K562 (cell line): ENCODE data around the gene HEXIM1. TPM values are rescaled to one million over a fixed set of nuclear protein-coding genes. Genes with fewer than 3 reads are reported as not detected.

Experiments
- BRCA1 ChIP-seq, 2 experiments: fragments of 450-650 bp in 1 of 2; sonication (generic) in 1 of 2; formaldehyde crosslinking in 1 of 2; IDR thresholded peaks; 2 replicates each; pipeline versions ENCODE4 v1.5.0 to v1.6.1; 2017 to 2020; ENCODE audit warnings: mild to moderate bottlenecking in 1 of 2, missing genetic modification reagents in 1 of 2
- CBX1 ChIP-seq: sonication (generic); IDR thresholded peaks from 2 replicates; pipeline ENCODE4 v1.6.1; 2016; ENCODE audit warnings: antibody characterized with exemption, low read depth, mild to moderate bottlenecking
- CGGBP1 ChIP-seq: fragments of 250-450 bp; sonication (Bioruptor Pico); IDR thresholded peaks from 2 replicates; pipeline ENCODE4 v1.9.0; 2021; ENCODE audit warnings: mild to moderate bottlenecking
- ESRRA ChIP-seq: fragments of 450-650 bp; IDR thresholded peaks from 2 replicates; pipeline ENCODE4 v1.6.1; 2014; ENCODE audit warnings: low read depth, mild to moderate bottlenecking, moderate library complexity, borderline replicate concordance
- FOXA1 ChIP-seq: fragments of 450-650 bp; IDR thresholded peaks from 2 replicates; pipeline ENCODE4 v1.6.1; 2016; ENCODE audit warnings: mild to moderate bottlenecking, borderline replicate concordance
- FOXP1 ChIP-seq: sonication (generic); formaldehyde crosslinking; IDR thresholded peaks from 2 replicates; pipeline ENCODE4 v1.8.0; 2022; ENCODE audit warnings: mild to moderate bottlenecking, missing genetic modification reagents
- MCM5 ChIP-seq: fragments of 450-650 bp; IDR thresholded peaks from 2 replicates; pipeline ENCODE4 v1.6.1; 2016; ENCODE audit warnings: low read depth
- MTA3 ChIP-seq: fragments of 450-650 bp; formaldehyde crosslinking; IDR thresholded peaks from 2 replicates; pipeline ENCODE4 v1.6.1; 2017; ENCODE audit warnings: mild to moderate bottlenecking, borderline replicate concordance
- SIX5 ChIP-seq, 2 experiments: IDR thresholded peaks; 2 replicates each; pipeline ENCODE4 v1.6.1; 2011; ENCODE audit warnings: low read length in 2 of 2, borderline replicate concordance in 1 of 2, low read depth in 1 of 2, mild to moderate bottlenecking in 1 of 2, moderate library complexity in 1 of 2; ENCODE audit not compliant: insufficient read depth in 1 of 2
- SMAD3 ChIP-seq: fragments of 450-650 bp; formaldehyde crosslinking; conservative IDR thresholded peaks from 2 replicates; pipeline ENCODE4 v1.4.0; 2020; ENCODE audit warnings: mild to moderate bottlenecking
- SMC3 ChIP-seq: conservative IDR thresholded peaks from 2 replicates; pipeline ENCODE4 v1.6.1; 2011; ENCODE audit warnings: low read depth, low read length, improper control_type of control experiment; ENCODE audit not compliant: insufficient read depth
- SNIP1 ChIP-seq: fragments of 450-650 bp; IDR thresholded peaks from 2 replicates; pipeline ENCODE4 v1.7.1; 2017; ENCODE audit warnings: low read depth, mild to moderate bottlenecking
- SRSF7 ChIP-seq: fragments of 200-400 bp; formaldehyde crosslinking; optimal IDR thresholded peaks from 2 replicates; pipeline ENCODE3; 2017; ENCODE audit warnings: mild to moderate bottlenecking, low read depth, low read length
- STAG1 ChIP-seq: sonication (generic); formaldehyde crosslinking; IDR thresholded peaks from 2 replicates; pipeline ENCODE4 v1.5.0; 2020; ENCODE audit warnings: missing genetic modification reagents, borderline replicate concordance
- TCF7L2 ChIP-seq: fragments of 150-350 bp; IDR thresholded peaks from 2 replicates; pipeline ENCODE4 v1.6.1; 2016; ENCODE audit warnings: low read depth, mild to moderate bottlenecking, low read length, moderate library complexity
- XRCC4 ChIP-seq: IDR thresholded peaks from one replicate; pipeline ENCODE4 v1.6.1; 2011; ENCODE audit not compliant: insufficient read depth, insufficient read length; ENCODE audit errors: extremely low read depth
- ZFX ChIP-seq: sonication (generic); formaldehyde crosslinking; IDR thresholded peaks from 2 replicates; pipeline ENCODE4 v1.8.0; 2022; ENCODE audit warnings: mild to moderate bottlenecking, missing genetic modification reagents, moderate library complexity
- ZNF253 ChIP-seq: fragments of 250-450 bp; sonication (Bioruptor Pico); conservative IDR thresholded peaks from 2 replicates; pipeline ENCODE4 v1.6.1; 2021; ENCODE audit warnings: mild to moderate bottlenecking
- ZNF583 ChIP-seq: fragments of 250-450 bp; sonication (Bioruptor Pico); IDR thresholded peaks from 2 replicates; pipeline ENCODE4 v1.4.0; 2020
- ZNF639 ChIP-seq, 2 experiments: fragments of 200-800 bp in 1 of 2; sonication (Bioruptor generic) in 1 of 2; sonication (generic) in 1 of 2; formaldehyde crosslinking in 1 of 2; IDR thresholded peaks in 1 of 2; conservative IDR thresholded peaks in 1 of 2; 2 replicates each; pipeline versions ENCODE4 v1.5.0 to v1.6.1; 2016 to 2020; ENCODE audit warnings: missing compliant biosample characterization in 1 of 2, missing genetic modification characterization in 1 of 2, missing genetic modification reagents in 1 of 2
- ZNF695 ChIP-seq: fragments of 450-650 bp; formaldehyde crosslinking; IDR thresholded peaks from 2 replicates; pipeline ENCODE4 v1.4.0; 2020; ENCODE audit warnings: mild to moderate bottlenecking, moderate library complexity
- polyA plus RNA-seq, 8 experiments: library from polyadenylated mRNA; depleted of rRNA in 4 of 8; stranded (reverse) in 5 of 8; unstranded in 3 of 8; fragments of >200 nt; fragmentation: Nextera tagmentation in 2 of 8; fragmentation: Illumina TruSeq in 1 of 8; extraction: Ambion mirVana in 2 of 8; extraction: Trizol in 1 of 8; gene quantifications; 2 replicates each; pipeline versions ENCODE4 v1.2.1 to v1.2.3, GENCODE V29; 2011 to 2014; ENCODE audit warnings: inconsistent platforms in 1 of 8, missing spikeins in 1 of 8
- total RNA-seq, 7 experiments: library from RNA; depleted of rRNA in 6 of 7; stranded (reverse); fragments of >200 nt in 6 of 7; fragmentation: Illumina TruSeq in 2 of 7; extraction: Trizol in 2 of 7; gene quantifications; 2 replicates each; pipeline versions ENCODE4 v1.2.1 to v1.2.3, GENCODE V29; 2011 to 2021; ENCODE audit warnings: low replicate concordance in 1 of 7
- TF ChIP-seq, protein P1 (sequence below): fragments of 250-450 bp; sonication (Bioruptor Pico); IDR thresholded peaks from 2 replicates; pipeline ENCODE4 v1.5.0; 2021; ENCODE audit warnings: mild to moderate bottlenecking, borderline replicate concordance
- TF ChIP-seq, protein P2 (sequence below): fragments of 250-450 bp; sonication (Bioruptor Pico); IDR thresholded peaks from 2 replicates; pipeline ENCODE4 v1.8.0; 2021; ENCODE audit warnings: borderline replicate concordance, mild to moderate bottlenecking, moderate library complexity; ENCODE audit not compliant: poor library complexity, severe bottlenecking

The HEXIM1 gene
- total and polyA plus RNA-seq, 9 of the 15 experiments (the other 6 are each of a cell fraction or from before 2014, with no cell fraction given): 1.4 to 28.3 (median 9.1) TPM

- TF ChIP-seq, protein P1, sequence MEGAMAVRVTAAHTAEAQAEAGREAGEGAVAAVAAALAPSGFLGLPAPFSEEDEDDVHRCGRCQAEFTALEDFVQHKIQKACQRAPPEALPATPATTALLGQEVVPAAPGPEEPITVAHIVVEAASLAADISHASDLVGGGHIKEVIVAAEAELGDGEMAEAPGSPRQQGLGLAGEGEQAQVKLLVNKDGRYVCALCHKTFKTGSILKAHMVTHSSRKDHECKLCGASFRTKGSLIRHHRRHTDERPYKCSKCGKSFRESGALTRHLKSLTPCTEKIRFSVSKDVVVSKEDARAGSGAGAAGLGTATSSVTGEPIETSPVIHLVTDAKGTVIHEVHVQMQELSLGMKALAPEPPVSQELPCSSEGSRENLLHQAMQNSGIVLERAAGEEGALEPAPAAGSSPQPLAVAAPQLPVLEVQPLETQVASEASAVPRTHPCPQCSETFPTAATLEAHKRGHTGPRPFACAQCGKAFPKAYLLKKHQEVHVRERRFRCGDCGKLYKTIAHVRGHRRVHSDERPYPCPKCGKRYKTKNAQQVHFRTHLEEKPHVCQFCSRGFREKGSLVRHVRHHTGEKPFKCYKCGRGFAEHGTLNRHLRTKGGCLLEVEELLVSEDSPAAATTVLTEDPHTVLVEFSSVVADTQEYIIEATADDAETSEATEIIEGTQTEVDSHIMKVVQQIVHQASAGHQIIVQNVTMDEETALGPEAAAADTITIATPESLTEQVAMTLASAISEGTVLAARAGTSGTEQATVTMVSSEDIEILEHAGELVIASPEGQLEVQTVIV: peak; percentile 73; the same call in 1 of the 2 replicates
- TF ChIP-seq CGGBP1 (CRISPR knock-in tag): no peak; the same call in none of the 2 replicates
- peak; percentile 88 for TF ChIP-seq TCF7L2
- TF ChIP-seq SMAD3 (CRISPR knock-in tag): no peak
- TF ChIP-seq ZNF583 (CRISPR knock-in tag): no peak
- TF ChIP-seq FOXA1: no peak
- TF ChIP-seq ZNF253: no peak
- TF ChIP-seq ESRRA: no peak
- TF ChIP-seq SRSF7: no peak
- TF ChIP-seq ZNF639 (CRISPR knock-in tag; conservative IDR thresholded peaks at IDR 0.05 in 1 of 2, IDR thresholded peaks at IDR 0.05 in 1 of 2): peak in 1 of 2 experiments; percentile 58; a peak in 2 of 4 replicates
- TF ChIP-seq FOXP1 (CRISPR knock-in tag): peak; percentile 90
- TF ChIP-seq SNIP1: no peak; the same call in 1 of the 2 replicates
- no peak for TF ChIP-seq STAG1 (CRISPR knock-in tag)
- TF ChIP-seq, protein P2, sequence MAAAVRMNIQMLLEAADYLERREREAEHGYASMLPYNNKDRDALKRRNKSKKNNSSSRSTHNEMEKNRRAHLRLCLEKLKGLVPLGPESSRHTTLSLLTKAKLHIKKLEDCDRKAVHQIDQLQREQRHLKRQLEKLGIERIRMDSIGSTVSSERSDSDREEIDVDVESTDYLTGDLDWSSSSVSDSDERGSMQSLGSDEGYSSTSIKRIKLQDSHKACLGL: no peak
- TF ChIP-seq MTA3: no peak
- no peak for TF ChIP-seq BRCA1 (IDR thresholded peaks at IDR 0.05)
- TF ChIP-seq BRCA1 (CRISPR knock-in tag; IDR thresholded peaks at IDR 0.05): no peak
- no peak for TF ChIP-seq XRCC4
- 0 out of 2 replicates have a peak, but pooled peaks have one; percentile 49 for TF ChIP-seq CBX1
- peak in 1 of 2 experiments; percentile 1; a peak in 1 of 4 replicates for TF ChIP-seq SIX5 (IDR thresholded peaks at IDR 0.05; ENCODE audit: borderline replicate concordance in 1 of 2, insufficient read depth in 1 of 2, low read depth in 1 of 2, low read length in 2 of 2)
- TF ChIP-seq MCM5: no peak
- TF ChIP-seq ZNF695 (CRISPR knock-in tag): 0 out of 2 replicates have a peak, but pooled peaks have one; percentile 8
- no peak for TF ChIP-seq SMC3
- peak; percentile 93 for TF ChIP-seq ZFX (CRISPR knock-in tag)
Observed at GRCh38 chr17:45147581-45148182, 593 bp upstream of the HEXIM1 start (continued).
